H1 (cell line): Measurements from ENCODE around the gene PLPP4.

Source experiments
- EP300 ChIP-seq, 2 experiments: IDR thresholded peaks; 1 replicate in 1 of 2; 2 replicates in 1 of 2; pipeline ENCODE4 v1.6.1; 2011 to 2012; ENCODE audit warnings: low read depth in 2 of 2, low read length in 2 of 2, mild to moderate bottlenecking in 2 of 2, borderline replicate concordance in 1 of 2, inconsistent platforms in 1 of 2, moderate library complexity in 1 of 2
- EZH2 ChIP-seq: fragments of 200-600 bp; sonication (generic); IDR thresholded peaks from 2 replicates; pipeline ENCODE4 v1.7.1; 2012; ENCODE audit warnings: low read depth, mild to moderate bottlenecking, moderate library complexity, low read length, inconsistent platforms; ENCODE audit not compliant: severe bottlenecking
- KDM1A ChIP-seq: fragments of 200-600, 300-600 bp; sonication (generic); IDR thresholded peaks from 2 replicates; pipeline ENCODE4 v1.7.1; 2016; ENCODE audit warnings: mild to moderate bottlenecking, low read length, borderline replicate concordance
- POLR2A ChIP-seq, 2 experiments: IDR thresholded peaks; 1 replicate in 1 of 2; 2 replicates in 1 of 2; pipeline ENCODE4 v1.6.1; 2011; ENCODE audit warnings: low read depth in 2 of 2, low read length in 2 of 2, mild to moderate bottlenecking in 2 of 2; ENCODE audit errors: control extremely low read depth in 1 of 2
- RAD21 ChIP-seq, 2 experiments: IDR thresholded peaks in 1 of 2; conservative IDR thresholded peaks in 1 of 2; 2 replicates each; pipeline ENCODE4 v1.6.1; 2011; ENCODE audit warnings: low read depth in 2 of 2, low read length in 2 of 2, improper control_type of control experiment in 1 of 2, inconsistent platforms in 1 of 2, mild to moderate bottlenecking in 1 of 2, moderate library complexity in 1 of 2
- SIX5 ChIP-seq: IDR thresholded peaks from 2 replicates; pipeline ENCODE4 v1.6.1; 2011; ENCODE audit warnings: mild to moderate bottlenecking, low read depth, low read length
- YY1 ChIP-seq: IDR thresholded peaks from 2 replicates; pipeline ENCODE4 v1.6.1; 2011; ENCODE audit warnings: low read depth, mild to moderate bottlenecking, low read length
- TF ChIP-seq, protein P1 (sequence below), 3 experiments: IDR thresholded peaks; 1 replicate in 2 of 3; 2 replicates in 1 of 3; pipeline versions ENCODE4 v1.5.1 to v1.6.1; 2011; ENCODE audit warnings: low read length in 3 of 3, mild to moderate bottlenecking in 3 of 3, inconsistent platforms in 2 of 3, low read depth in 1 of 3, moderate library complexity in 1 of 3; ENCODE audit not compliant: insufficient read depth in 1 of 3; ENCODE audit errors: control extremely low read depth in 1 of 3

DNA sequence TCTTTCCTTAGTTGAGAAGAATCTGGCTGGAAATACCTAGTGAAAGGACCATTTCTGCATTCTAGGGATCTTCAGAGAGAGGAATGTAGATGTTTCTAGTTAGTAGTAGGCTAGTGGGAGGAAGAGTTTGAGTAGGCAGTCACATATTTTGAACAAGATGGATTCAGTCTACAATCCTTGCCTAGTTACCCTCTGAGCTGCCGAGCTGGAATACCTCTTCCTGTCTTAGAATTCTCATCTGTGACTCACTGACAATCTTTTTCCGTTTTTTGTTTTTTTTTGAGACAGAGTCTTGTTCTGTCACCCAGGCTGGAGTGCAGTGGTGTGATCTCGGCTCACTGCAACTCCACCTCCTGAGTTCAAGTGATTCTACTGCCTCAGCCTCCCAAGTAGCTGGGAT lies 30.7 kb upstream of the PLPP4 start:
- TF ChIP-seq, protein P1, sequence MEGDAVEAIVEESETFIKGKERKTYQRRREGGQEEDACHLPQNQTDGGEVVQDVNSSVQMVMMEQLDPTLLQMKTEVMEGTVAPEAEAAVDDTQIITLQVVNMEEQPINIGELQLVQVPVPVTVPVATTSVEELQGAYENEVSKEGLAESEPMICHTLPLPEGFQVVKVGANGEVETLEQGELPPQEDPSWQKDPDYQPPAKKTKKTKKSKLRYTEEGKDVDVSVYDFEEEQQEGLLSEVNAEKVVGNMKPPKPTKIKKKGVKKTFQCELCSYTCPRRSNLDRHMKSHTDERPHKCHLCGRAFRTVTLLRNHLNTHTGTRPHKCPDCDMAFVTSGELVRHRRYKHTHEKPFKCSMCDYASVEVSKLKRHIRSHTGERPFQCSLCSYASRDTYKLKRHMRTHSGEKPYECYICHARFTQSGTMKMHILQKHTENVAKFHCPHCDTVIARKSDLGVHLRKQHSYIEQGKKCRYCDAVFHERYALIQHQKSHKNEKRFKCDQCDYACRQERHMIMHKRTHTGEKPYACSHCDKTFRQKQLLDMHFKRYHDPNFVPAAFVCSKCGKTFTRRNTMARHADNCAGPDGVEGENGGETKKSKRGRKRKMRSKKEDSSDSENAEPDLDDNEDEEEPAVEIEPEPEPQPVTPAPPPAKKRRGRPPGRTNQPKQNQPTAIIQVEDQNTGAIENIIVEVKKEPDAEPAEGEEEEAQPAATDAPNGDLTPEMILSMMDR (IDR thresholded peaks at IDR 0.05; ENCODE audit: control extremely low read depth in 1 of 3, insufficient read depth in 1 of 3, low read depth in 1 of 3, low read length in 3 of 3): no peak
- TF ChIP-seq KDM1A (no peak), POLR2A (IDR thresholded peaks at IDR 0.05; ENCODE audit: control extremely low read depth in 1 of 2, low read depth in 2 of 2, low read length in 2 of 2) (no peak), EZH2 (no peak), RAD21 (IDR thresholded peaks at IDR 0.05 in 1 of 2, conservative IDR thresholded peaks at IDR 0.05 in 1 of 2; ENCODE audit: low read depth in 2 of 2, low read length in 2 of 2) (no peak), YY1 (no peak), EP300 (IDR thresholded peaks at IDR 0.05; ENCODE audit: borderline replicate concordance in 1 of 2, low read depth in 2 of 2, low read length in 2 of 2) (no peak), SIX5 (no peak)
